K562 (cell line): ENCODE measurements around the gene TNPO2. TPM values are rescaled to one million over a fixed set of nuclear protein-coding genes. Genes with fewer than 3 reads are reported as not detected.
A peak's percentile ranks its signal among the peaks of the same experiment; 100 is the strongest.

Experiments
- BHLHE40 ChIP-seq: IDR thresholded peaks from 2 replicates; pipeline ENCODE4 v1.6.1; 2011; ENCODE audit warnings: low read length, improper control_type of control experiment
- CHD1 ChIP-seq: fragments of 200-600 bp; sonication (generic); IDR thresholded peaks from one replicate; pipeline ENCODE4 v1.6.1; 2012; ENCODE audit warnings: mild to moderate bottlenecking, moderate library complexity, low read length, inconsistent platforms
- DPF2 ChIP-seq: fragments of 450-650 bp; IDR thresholded peaks from 2 replicates; pipeline ENCODE4 v1.6.1; 2016
- ETV5 ChIP-seq: sonication (generic); formaldehyde crosslinking; IDR thresholded peaks from 2 replicates; pipeline ENCODE4 v1.4.0; 2020; ENCODE audit warnings: low read depth, mild to moderate bottlenecking, missing genetic modification reagents
- HEY1 ChIP-seq: fragments of 250-450 bp; sonication (Bioruptor Pico); IDR thresholded peaks from 2 replicates; pipeline ENCODE4 v1.5.0; 2020; ENCODE audit warnings: mild to moderate bottlenecking, moderate library complexity, borderline replicate concordance
- HSF4 ChIP-seq: fragments of 250-450 bp; sonication (Bioruptor Pico); IDR thresholded peaks from 2 replicates; pipeline ENCODE4 v2.1.2; 2022; ENCODE audit warnings: mild to moderate bottlenecking, moderate library complexity, borderline replicate concordance
- MIER1 ChIP-seq: fragments of 450-650 bp; IDR thresholded peaks from 2 replicates; pipeline ENCODE4 v1.6.1; 2016; ENCODE audit warnings: antibody characterized with exemption, mild to moderate bottlenecking, low read depth
- MYNN ChIP-seq, 2 experiments: sonication (generic); formaldehyde crosslinking in 1 of 2; IDR thresholded peaks; 2 replicates each; pipeline versions ENCODE4 v1.5.0 to v1.6.1; 2016 to 2020; ENCODE audit warnings: antibody characterized with exemption in 1 of 2, missing genetic modification reagents in 1 of 2
- SOX6 ChIP-seq: fragments of 450-650 bp; IDR thresholded peaks from 2 replicates; pipeline ENCODE4 v1.6.1; 2014; ENCODE audit warnings: mild to moderate bottlenecking
- SRSF3 ChIP-seq: fragments of 200-400 bp; formaldehyde crosslinking; IDR thresholded peaks from 2 replicates; pipeline ENCODE4 v1.6.1; 2016; ENCODE audit warnings: mild to moderate bottlenecking, low read length, moderate library complexity; ENCODE audit not compliant: insufficient read depth
- TCF3 ChIP-seq: sonication (generic); formaldehyde crosslinking; IDR thresholded peaks from 2 replicates; pipeline ENCODE4 v1.4.0; 2020; ENCODE audit warnings: mild to moderate bottlenecking, missing genetic modification reagents
- TGIF2 ChIP-seq: sonication (generic); formaldehyde crosslinking; IDR thresholded peaks from 2 replicates; pipeline ENCODE4 v1.8.1; 2022; ENCODE audit warnings: mild to moderate bottlenecking, missing genetic modification reagents, moderate library complexity
- YY1 ChIP-seq, 3 experiments: IDR thresholded peaks; 2 replicates each; pipeline ENCODE4 v1.6.1; 2011; ENCODE audit warnings: low read length in 2 of 3, mild to moderate bottlenecking in 2 of 3, moderate library complexity in 2 of 3, borderline replicate concordance in 1 of 3, control low read depth in 1 of 3, low read depth in 1 of 3; ENCODE audit not compliant: insufficient read depth in 3 of 3, insufficient replicate concordance in 2 of 3, control insufficient read depth in 1 of 3, insufficient read length in 1 of 3; ENCODE audit errors: extremely low read depth in 1 of 3
- ZNF133 ChIP-seq: fragments of 250-450 bp; sonication (Bioruptor Pico); IDR thresholded peaks from 2 replicates; pipeline ENCODE4 v1.4.0; 2020; ENCODE audit warnings: mild to moderate bottlenecking
- ZNF165 ChIP-seq: fragments of 250-450 bp; sonication (Bioruptor Pico); IDR thresholded peaks from 2 replicates; pipeline ENCODE4 v1.4.0; 2020; ENCODE audit warnings: borderline replicate concordance
- ZNF780A ChIP-seq: fragments of 250-450 bp; sonication (Bioruptor Pico); IDR thresholded peaks from 2 replicates; pipeline ENCODE4 v1.5.0; 2021; ENCODE audit warnings: mild to moderate bottlenecking
- polyA plus RNA-seq, 8 experiments: library from polyadenylated mRNA; depleted of rRNA in 4 of 8; stranded (reverse) in 5 of 8; unstranded in 3 of 8; fragments of >200 nt; fragmentation: Nextera tagmentation in 2 of 8; fragmentation: Illumina TruSeq in 1 of 8; extraction: Ambion mirVana in 2 of 8; extraction: Trizol in 1 of 8; gene quantifications; 2 replicates each; pipeline versions ENCODE4 v1.2.1 to v1.2.3, GENCODE V29; 2011 to 2014; ENCODE audit warnings: inconsistent platforms in 1 of 8, missing spikeins in 1 of 8
- total RNA-seq, 7 experiments: library from RNA; depleted of rRNA in 6 of 7; stranded (reverse); fragments of >200 nt in 6 of 7; fragmentation: Illumina TruSeq in 2 of 7; extraction: Trizol in 2 of 7; gene quantifications; 2 replicates each; pipeline versions ENCODE4 v1.2.1 to v1.2.3, GENCODE V29; 2011 to 2021; ENCODE audit warnings: low replicate concordance in 1 of 7
- TF ChIP-seq, protein P1 (sequence below): fragments of 450-650 bp; IDR thresholded peaks from 2 replicates; pipeline ENCODE4 v1.6.1; 2016; ENCODE audit warnings: antibody characterized with exemption
- TF ChIP-seq, protein P2 (sequence below): fragments of 450-650 bp; formaldehyde crosslinking; IDR thresholded peaks from 2 replicates; pipeline ENCODE4 v1.4.0; 2020; ENCODE audit warnings: mild to moderate bottlenecking, moderate library complexity
- TF ChIP-seq, protein P3 (sequence below): fragments of 250-450 bp; sonication (Bioruptor Pico); IDR thresholded peaks from 2 replicates; pipeline ENCODE4 v1.8.0; 2022; ENCODE audit warnings: moderate library complexity, mild to moderate bottlenecking, inconsistent platforms
- TF ChIP-seq, protein P4 (sequence below): IDR thresholded peaks from 2 replicates; pipeline ENCODE4 v1.6.1; 2011; ENCODE audit warnings: borderline replicate concordance, low read depth, mild to moderate bottlenecking, moderate library complexity, low read length; ENCODE audit not compliant: insufficient read depth, poor library complexity, severe bottlenecking

The TNPO2 gene
- total and polyA plus RNA-seq, 9 of the 15 experiments (the other 6 are each of a cell fraction or from before 2014, with no cell fraction given) = 6.0 to 126 (median 53.8) TPM

DNA sequence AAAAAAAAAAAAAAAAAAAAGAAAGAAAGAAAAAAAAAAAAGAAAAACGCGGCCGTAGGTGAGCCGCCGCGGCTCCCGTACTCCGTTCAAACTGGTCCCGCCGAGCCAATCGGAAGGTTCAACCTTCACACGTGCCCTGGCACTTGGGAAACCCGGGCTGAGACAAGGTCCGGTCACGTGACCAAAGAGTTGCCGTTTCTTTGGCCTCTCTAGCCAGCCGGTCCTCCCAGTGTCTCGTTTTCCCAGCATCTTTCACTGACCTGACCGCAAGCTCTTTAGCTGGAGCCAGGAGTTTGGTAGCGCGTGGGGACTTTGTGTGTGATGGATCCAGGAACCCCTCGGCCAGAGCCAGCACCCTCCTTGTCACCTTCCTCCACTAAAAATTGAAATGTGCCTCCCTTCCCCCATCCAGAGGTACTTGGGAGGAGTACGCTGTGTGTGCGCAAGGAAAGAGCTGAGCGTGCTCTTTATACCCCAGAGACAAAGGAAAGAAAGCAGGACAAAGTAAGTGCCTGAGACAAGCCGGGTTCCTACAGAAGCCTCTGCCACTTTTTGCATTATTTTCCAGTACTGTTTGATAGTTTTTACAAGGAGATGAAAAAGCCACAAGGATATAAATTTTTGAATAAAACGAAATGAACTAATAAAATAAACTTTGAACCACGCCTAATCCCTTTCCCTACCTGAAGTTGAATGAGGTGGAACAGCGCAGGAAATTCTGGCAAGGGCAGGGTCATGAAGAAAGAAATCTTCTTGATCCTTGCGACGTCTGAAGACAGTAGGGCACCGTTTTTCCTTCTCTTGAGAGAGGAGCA is 959 bp downstream of the TNPO2 start (continued):
- peak; percentile 42; the same call in 1 of the 2 replicates for TF ChIP-seq SOX6
- TF ChIP-seq MYNN (IDR thresholded peaks at IDR 0.05) = no peak
- TF ChIP-seq MYNN (CRISPR knock-in tag; IDR thresholded peaks at IDR 0.05) = no peak
- peak in 1 of 3 experiments; percentile 48 for TF ChIP-seq YY1 (IDR thresholded peaks at IDR 0.05; ENCODE audit: borderline replicate concordance in 1 of 3, control insufficient read depth in 1 of 3, extremely low read depth in 1 of 3, insufficient read depth in 3 of 3, insufficient read length in 1 of 3, insufficient replicate concordance in 2 of 3, low read depth in 1 of 3, low read length in 2 of 3)
- no peak for TF ChIP-seq ZNF165 (CRISPR knock-in tag)
- TF ChIP-seq HSF4 = no peak
- TF ChIP-seq, protein P1, sequence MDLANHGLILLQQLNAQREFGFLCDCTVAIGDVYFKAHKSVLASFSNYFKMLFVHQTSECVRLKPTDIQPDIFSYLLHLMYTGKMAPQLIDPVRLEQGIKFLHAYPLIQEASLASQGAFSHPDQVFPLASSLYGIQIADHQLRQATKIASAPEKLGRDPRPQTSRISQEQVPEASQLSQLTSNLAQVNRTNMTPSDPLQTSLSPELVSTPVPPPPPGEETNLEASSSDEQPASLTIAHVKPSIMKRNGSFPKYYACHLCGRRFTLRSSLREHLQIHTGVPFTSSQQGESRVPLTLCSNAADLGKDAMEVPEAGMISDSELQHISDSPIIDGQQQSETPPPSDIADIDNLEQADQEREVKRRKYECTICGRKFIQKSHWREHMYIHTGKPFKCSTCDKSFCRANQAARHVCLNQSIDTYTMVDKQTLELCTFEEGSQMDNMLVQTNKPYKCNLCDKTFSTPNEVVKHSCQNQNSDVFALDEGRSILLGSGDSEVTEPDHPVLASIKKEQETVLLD = no peak; the same call in 1 of the 2 replicates
- TF ChIP-seq MIER1 = 0 out of 2 replicates have a peak, but pooled peaks have one; percentile 12
- TF ChIP-seq HEY1 (CRISPR knock-in tag) = no peak
- TF ChIP-seq SRSF3 = no peak
- peak; percentile 99 for TF ChIP-seq BHLHE40
- TF ChIP-seq, protein P2, sequence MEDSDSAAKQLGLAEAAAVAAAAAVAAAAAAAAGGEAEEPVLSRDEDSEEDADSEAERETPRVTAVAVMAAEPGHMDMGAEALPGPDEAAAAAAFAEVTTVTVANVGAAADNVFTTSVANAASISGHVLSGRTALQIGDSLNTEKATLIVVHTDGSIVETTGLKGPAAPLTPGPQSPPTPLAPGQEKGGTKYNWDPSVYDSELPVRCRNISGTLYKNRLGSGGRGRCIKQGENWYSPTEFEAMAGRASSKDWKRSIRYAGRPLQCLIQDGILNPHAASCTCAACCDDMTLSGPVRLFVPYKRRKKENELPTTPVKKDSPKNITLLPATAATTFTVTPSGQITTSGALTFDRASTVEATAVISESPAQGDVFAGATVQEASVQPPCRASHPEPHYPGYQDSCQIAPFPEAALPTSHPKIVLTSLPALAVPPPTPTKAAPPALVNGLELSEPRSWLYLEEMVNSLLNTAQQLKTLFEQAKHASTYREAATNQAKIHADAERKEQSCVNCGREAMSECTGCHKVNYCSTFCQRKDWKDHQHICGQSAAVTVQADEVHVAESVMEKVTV (CRISPR knock-in tag) = 0 out of 2 replicates have a peak, but pooled peaks have one; percentile 19
- TF ChIP-seq CHD1 = peak; percentile 23
- TF ChIP-seq DPF2 = no peak; the same call in 1 of the 2 replicates
- no peak for TF ChIP-seq TCF3 (CRISPR knock-in tag)
- TF ChIP-seq ZNF133 (CRISPR knock-in tag) = no peak
- TF ChIP-seq, protein P3, sequence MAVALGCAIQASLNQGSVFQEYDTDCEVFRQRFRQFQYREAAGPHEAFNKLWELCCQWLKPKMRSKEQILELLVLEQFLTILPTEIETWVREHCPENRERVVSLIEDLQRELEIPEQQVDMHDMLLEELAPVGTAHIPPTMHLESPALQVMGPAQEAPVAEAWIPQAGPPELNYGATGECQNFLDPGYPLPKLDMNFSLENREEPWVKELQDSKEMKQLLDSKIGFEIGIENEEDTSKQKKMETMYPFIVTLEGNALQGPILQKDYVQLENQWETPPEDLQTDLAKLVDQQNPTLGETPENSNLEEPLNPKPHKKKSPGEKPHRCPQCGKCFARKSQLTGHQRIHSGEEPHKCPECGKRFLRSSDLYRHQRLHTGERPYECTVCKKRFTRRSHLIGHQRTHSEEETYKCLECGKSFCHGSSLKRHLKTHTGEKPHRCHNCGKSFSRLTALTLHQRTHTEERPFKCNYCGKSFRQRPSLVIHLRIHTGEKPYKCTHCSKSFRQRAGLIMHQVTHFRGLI (CRISPR knock-in tag) = no peak
- no peak for TF ChIP-seq ZNF780A (CRISPR knock-in tag)
- TF ChIP-seq TGIF2 (CRISPR knock-in tag) = no peak
- TF ChIP-seq, protein P4, sequence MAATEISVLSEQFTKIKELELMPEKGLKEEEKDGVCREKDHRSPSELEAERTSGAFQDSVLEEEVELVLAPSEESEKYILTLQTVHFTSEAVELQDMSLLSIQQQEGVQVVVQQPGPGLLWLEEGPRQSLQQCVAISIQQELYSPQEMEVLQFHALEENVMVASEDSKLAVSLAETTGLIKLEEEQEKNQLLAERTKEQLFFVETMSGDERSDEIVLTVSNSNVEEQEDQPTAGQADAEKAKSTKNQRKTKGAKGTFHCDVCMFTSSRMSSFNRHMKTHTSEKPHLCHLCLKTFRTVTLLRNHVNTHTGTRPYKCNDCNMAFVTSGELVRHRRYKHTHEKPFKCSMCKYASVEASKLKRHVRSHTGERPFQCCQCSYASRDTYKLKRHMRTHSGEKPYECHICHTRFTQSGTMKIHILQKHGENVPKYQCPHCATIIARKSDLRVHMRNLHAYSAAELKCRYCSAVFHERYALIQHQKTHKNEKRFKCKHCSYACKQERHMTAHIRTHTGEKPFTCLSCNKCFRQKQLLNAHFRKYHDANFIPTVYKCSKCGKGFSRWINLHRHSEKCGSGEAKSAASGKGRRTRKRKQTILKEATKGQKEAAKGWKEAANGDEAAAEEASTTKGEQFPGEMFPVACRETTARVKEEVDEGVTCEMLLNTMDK = no peak
- TF ChIP-seq ETV5 (CRISPR knock-in tag) = peak; percentile 64
